Measurements from ENCODE around the gene CACNA2D4.

DNA sequence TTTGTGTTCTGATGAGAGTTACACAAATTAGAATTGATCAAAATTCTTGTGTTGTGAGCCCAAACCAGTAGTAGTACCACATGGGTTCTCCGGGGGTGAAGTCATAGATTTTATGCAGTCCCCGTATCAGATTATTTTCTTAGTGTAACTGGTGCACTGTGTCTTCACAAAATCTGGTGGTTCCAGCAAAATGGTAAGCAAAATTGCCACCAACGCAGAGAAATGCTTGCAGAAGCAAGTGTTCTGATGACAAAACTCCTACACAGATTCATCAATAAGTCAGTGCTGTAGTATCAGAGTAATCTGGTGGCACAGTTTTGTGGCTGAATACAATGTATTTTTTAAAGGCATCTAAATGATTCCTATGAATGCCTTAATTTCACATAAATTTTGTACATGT, 1.3 kb upstream of the CACNA2D4 start:
- TF ChIP-seq, protein P1, sequence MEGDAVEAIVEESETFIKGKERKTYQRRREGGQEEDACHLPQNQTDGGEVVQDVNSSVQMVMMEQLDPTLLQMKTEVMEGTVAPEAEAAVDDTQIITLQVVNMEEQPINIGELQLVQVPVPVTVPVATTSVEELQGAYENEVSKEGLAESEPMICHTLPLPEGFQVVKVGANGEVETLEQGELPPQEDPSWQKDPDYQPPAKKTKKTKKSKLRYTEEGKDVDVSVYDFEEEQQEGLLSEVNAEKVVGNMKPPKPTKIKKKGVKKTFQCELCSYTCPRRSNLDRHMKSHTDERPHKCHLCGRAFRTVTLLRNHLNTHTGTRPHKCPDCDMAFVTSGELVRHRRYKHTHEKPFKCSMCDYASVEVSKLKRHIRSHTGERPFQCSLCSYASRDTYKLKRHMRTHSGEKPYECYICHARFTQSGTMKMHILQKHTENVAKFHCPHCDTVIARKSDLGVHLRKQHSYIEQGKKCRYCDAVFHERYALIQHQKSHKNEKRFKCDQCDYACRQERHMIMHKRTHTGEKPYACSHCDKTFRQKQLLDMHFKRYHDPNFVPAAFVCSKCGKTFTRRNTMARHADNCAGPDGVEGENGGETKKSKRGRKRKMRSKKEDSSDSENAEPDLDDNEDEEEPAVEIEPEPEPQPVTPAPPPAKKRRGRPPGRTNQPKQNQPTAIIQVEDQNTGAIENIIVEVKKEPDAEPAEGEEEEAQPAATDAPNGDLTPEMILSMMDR (IDR thresholded peaks at IDR 0.05 in 2 of 3, conservative IDR thresholded peaks at IDR 0.05 in 1 of 3; ENCODE audit: borderline replicate concordance in 1 of 3, insufficient read depth in 1 of 3, low read depth in 2 of 3, low read length in 2 of 3): no peak
- no peak for TF ChIP-seq POLR2AphosphoS5 (IDR thresholded peaks at IDR 0.05; ENCODE audit: low read depth, low read length)
- TF ChIP-seq SRF (IDR thresholded peaks at IDR 0.05; ENCODE audit: low read depth): no peak
- no peak for TF ChIP-seq POLR2A (IDR thresholded peaks at IDR 0.05; ENCODE audit: borderline replicate concordance, extremely low read depth, insufficient read depth, insufficient read length)
- TF ChIP-seq CEBPB (IDR thresholded peaks at IDR 0.05; ENCODE audit: low read depth): no peak
